ENCODE results near the gene FGFR3. TPM values are rescaled to one million over a fixed set of nuclear protein-coding genes. Genes with fewer than 3 reads are reported as not detected.

FGFR3 gene
- total RNA-seq = 0.31 and 0.92 TPM in 2 replicates

GRCh38 chr4:1792832-1793495, at the start of gene FGFR3:
Gene FGFR3 (plus strand): TSS chr4:1793293. CDS start chr4:1793935, 642 bp downstream.

GRCh38 chr4:1856071-1856942, 63.2 kb downstream of the FGFR3 start, which contains the start of gene LETM1:
Gene LETM1 (minus strand): TSS chr4:1856156. CDS start chr4:1855950, 206 bp downstream.

Other genes starting within 250 kb of the FGFR3 start
- gene FAM53A, start 109.0 kb upstream of the FGFR3 start, total RNA-seq = 1.3 and 1.8 TPM in 2 replicates
- 57.4 and 77.0 TPM in 2 replicates for gene SLBP, start 81.0 kb upstream of the FGFR3 start, total RNA-seq
- gene TMEM129, start 72.0 kb upstream of the FGFR3 start, total RNA-seq = 39.5 and 47.0 TPM in 2 replicates
- gene TACC3, start 71.8 kb upstream of the FGFR3 start, total RNA-seq = 9.0 and 15.3 TPM in 2 replicates
- 60.2 and 94.9 TPM in 2 replicates for gene LETM1, start 62.9 kb downstream of the FGFR3 start, total RNA-seq
- 66.3 and 67.4 TPM in 2 replicates for gene NSD2, start 78.1 kb downstream of the FGFR3 start, total RNA-seq
- gene NELFA, start 215.7 kb downstream of the FGFR3 start, total RNA-seq = 12.8 and 12.9 TPM in 2 replicates

Measured in aortic smooth muscle cell (primary cell).